Placental pericyte (primary cell): Measurements from ENCODE around the gene NMNAT1. TPM values are rescaled to one million over a fixed set of nuclear protein-coding genes. Genes with fewer than 3 reads are reported as not detected.

Experiments used
- small RNA-seq: library from RNA; depleted of rRNA; stranded (forward); fragments of <200 nt; gene quantifications from one replicate; pipeline ENCODE3, GENCODE V24; 2012; ENCODE audit warnings: low replicate concordance
- total RNA-seq: library from RNA; depleted of rRNA; stranded (reverse); fragments of >200 nt; gene quantifications from 2 replicates; pipeline ENCODE4 v1.2.3, GENCODE V29; 2012

Gene NMNAT1
- total RNA-seq: 7.2 and 7.4 TPM in 2 replicates

DNA sequence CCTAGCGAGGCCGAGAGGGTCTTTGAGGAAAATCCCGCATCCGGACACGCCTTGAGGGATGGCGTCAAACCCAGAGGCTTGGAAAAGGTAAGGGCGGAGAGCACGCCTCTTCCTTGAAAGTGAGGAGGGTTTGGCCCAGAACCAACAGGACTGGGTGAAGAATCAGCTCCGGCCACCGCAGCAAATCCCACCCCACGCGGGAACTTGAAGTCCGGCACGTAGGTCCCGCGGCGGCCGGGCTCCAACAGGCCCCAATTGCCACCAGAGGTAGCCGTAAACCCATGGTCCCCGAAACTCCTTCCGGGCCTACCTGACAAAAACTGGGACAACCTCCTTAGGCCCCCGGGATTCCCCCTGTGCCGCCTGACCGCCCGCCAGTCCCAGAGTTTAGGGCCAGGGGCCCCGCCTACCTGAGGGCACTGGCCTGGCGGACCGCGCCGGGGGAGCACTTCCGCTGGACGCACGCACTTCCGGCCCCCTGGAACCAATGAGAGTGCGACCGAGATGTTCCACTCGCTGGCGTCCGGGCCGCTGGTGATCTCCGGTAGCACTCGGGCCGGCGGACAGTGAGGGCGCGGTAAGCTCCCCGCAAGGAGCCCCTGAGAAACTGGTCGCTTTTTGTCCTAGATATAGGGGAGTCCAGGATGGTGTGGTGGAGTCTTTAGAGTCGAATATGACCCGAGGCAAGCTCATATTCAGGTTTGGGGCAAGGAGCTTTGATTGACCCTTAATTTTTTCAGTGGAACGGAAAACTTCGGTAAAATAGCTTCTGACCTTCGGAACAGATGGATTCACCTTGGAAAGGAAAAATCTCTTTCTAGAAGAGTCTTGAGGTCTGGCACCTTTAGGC lies at the start of gene NMNAT1, which contains the start of gene LZIC:
Gene NMNAT1 (plus strand): TSS at position 537 of the 850 bp plus-strand sequence. CDS start 28,599 bp downstream, outside the sequence.
Gene LZIC (minus strand): TSS at position 453 of the 850 bp plus-strand sequence. CDS start 6,772 bp downstream, outside the sequence.

DNA sequence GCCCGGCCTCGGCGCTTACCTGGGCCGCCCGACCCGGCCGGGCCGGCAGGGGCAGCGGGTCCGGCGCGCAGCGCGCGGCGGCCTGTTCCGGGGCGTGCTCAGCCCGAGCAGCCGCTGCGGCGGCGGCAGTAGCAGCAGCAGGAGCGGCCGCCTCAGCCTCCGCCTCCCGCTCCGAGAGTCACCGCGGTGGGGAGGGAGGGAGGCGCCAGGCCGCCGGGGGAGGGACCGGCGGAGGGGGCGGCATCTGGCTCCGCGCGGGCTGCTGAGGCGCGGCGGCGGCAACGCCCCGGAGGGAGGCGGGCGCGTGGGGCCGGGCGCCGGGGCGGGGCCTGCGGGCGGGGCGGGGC lies 33.2 kb upstream of the NMNAT1 start, which contains the start of gene CTNNBIP1:
Gene CTNNBIP1 (minus strand): TSS at position 194 of the 347 bp plus-strand sequence. CDS start 38,205 bp downstream, outside the sequence.

DNA sequence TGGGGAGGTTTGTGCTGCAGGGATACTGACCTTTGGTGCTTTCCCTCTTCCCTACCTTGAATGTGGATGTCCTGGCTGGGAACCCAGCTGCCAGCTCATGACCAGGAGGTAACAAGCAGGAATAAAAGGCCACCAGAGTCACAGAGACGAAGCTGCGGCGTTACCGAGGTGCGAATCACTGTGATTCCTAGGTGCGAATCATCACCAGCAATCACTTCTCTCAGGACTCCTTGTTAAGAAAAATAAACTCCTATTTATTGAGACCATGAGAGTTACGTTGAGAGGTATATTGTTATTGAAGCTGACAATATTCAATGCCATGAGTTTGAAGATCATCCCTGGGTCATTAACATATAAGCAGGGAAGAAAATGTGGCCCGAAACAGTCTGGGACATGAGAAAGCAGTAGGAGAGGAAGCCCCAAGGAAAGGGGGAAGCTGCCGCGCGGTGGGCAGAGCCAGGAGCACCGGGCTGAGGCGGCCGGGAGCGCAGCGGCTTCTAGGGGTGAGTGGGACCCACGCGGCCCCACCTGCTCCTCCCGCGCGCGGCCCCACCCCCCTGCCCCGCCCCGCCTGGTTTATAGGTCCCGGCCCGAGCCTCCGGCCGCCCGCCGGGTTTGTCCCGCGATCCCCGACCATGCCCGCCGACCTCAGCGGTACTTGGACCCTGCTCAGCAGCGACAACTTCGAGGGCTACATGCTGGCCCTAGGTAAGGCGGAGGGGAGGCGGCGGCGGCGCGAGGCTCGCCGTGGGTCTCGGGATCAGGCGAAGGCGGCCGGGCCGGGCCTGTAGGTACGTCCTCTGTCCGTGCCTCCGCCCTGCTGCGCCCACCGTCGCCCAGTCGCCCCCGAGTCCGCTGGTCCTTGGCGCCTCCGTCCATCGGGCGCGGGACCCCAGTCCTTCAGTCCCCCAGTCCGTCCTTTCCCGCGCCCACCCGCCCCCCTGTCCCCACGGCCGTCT lies 53.6 kb downstream of the NMNAT1 start, which contains the start of gene RBP7:
Gene RBP7 (plus strand): TSS at position 605 of the 959 bp plus-strand sequence. CDS start 31 bp downstream, at position 636.

DNA sequence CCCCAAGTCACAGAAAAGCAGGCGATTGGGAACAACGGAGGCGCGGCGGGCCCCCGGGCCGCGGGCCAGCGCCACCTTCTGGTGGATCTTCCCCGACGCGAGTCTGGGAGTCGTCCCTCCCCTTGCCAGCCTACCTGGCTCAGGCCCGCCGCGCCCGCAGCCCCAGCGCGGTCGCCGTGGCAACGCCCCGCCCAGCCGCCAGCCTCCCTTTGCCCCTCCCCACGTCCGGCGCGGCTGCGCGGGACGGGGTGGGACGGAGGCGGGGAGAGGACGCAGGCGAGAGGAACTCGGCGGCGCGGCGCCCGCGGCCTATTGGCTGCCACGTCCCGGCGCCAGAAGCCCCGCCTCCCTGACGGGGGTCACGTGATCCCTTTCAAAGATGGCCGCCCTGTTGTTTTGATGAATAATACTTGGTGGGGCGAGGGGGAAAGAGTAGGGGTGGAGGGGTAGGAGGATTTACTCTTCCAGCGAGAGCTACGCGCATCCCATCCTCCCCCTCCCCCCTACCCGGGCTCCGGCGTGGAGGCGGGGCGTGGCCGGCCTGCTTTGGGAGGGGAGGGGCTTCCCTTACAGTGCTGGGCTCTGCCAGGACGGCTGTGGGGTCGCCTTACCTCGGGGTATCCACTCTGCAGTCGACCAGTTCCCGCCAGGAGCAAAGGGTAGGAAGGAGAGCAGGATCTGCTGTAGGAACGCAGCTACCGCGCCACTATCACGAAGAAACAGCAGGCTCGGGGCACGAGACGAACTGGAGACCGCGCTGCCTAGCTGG lies 89.5 kb downstream of the NMNAT1 start, which contains the start of gene UBE4B:
Gene UBE4B (plus strand): TSS at position 369 of the 769 bp plus-strand sequence. CDS start 713 bp downstream, outside the sequence.

Small RNA genes within 50 kb of the gene (small RNA-seq; reads per million reads assigned to genes)
- gene MIR5697: not detected

Other genes with a start within 250 kb of the NMNAT1 start
- gene CLSTN1, start 119.5 kb upstream of the NMNAT1 start, total RNA-seq: 84.2 and 190 TPM in 2 replicates
- 15.3 and 42.4 TPM in 2 replicates for gene CTNNBIP1, start 33.2 kb upstream of the NMNAT1 start, total RNA-seq
- gene LZIC, start 84 bp upstream of the NMNAT1 start, total RNA-seq: 26.7 and 34.1 TPM in 2 replicates
- not detected in 2 replicates for gene RBP7, start 53.8 kb downstream of the NMNAT1 start, total RNA-seq
- gene UBE4B, start 89.5 kb downstream of the NMNAT1 start, total RNA-seq: 59.4 and 83.6 TPM in 2 replicates